Eye (tissue), 1 donor: ENCODE measurements around the gene NDUFAF2.

Experiments used
- DNase-seq: peaks from one replicate; pipeline ENCODE4 v3.0.0-alpha.2; 2015

NDUFAF2 gene

GRCh38 chr5:61132559-61132958, 187.6 kb downstream of the NDUFAF2 start:
- no peak for DNase-seq

- no peak for DNase-seq
Measured at GRCh38 chr5:61137835-61138234, 192.8 kb downstream of the NDUFAF2 start.

- no peak for DNase-seq
Measured at GRCh38 chr5:61139094-61139873, 194.3 kb downstream of the NDUFAF2 start.

GRCh38 chr5:61139931-61140330, 194.9 kb downstream of the NDUFAF2 start:
- no peak for DNase-seq

- peak; percentile 21 for DNase-seq
Measured at GRCh38 chr5:61141801-61142200, 196.8 kb downstream of the NDUFAF2 start.

GRCh38 chr5:61142391-61142790, 197.4 kb downstream of the NDUFAF2 start:
- DNase-seq, result peak; percentile 28

GRCh38 chr5:61142811-61143210, 197.8 kb downstream of the NDUFAF2 start:
- no peak for DNase-seq

GRCh38 chr5:61148515-61148914, 203.5 kb downstream of the NDUFAF2 start:
- DNase-seq, result no peak

GRCh38 chr5:61151893-61152292, 206.9 kb downstream of the NDUFAF2 start:
- DNase-seq, result no peak

- no peak for DNase-seq
Measured at GRCh38 chr5:61159070-61159469, 214.1 kb downstream of the NDUFAF2 start.

- no peak for DNase-seq
Measured at GRCh38 chr5:61159836-61160235, 214.8 kb downstream of the NDUFAF2 start.

GRCh38 chr5:61160497-61160896, 215.5 kb downstream of the NDUFAF2 start:
- DNase-seq, result no peak

- peak; percentile 96 for DNase-seq
Measured at GRCh38 chr5:61162010-61162831, 217.2 kb downstream of the NDUFAF2 start, which contains the start of gene SMIM15. SMIM15 (minus strand) TSS chr5:61162468; CDS start chr5:61160171, 2,297 bp downstream.

GRCh38 chr5:61162832-61163567, 218.0 kb downstream of the NDUFAF2 start:
- no peak for DNase-seq

GRCh38 chr5:61163905-61164304, 218.9 kb downstream of the NDUFAF2 start:
- no peak for DNase-seq

- peak; percentile 31 for DNase-seq
Measured at GRCh38 chr5:61167382-61167781, 222.4 kb downstream of the NDUFAF2 start.

- no peak for DNase-seq
Measured at GRCh38 chr5:61168951-61169350, 223.9 kb downstream of the NDUFAF2 start.

GRCh38 chr5:61171479-61171878, 226.5 kb downstream of the NDUFAF2 start:
- no peak for DNase-seq

GRCh38 chr5:61176631-61177030, 231.6 kb downstream of the NDUFAF2 start:
- no peak for DNase-seq

GRCh38 chr5:61177070-61177469, 232.1 kb downstream of the NDUFAF2 start:
- DNase-seq, result no peak

GRCh38 chr5:61177716-61178115, 232.7 kb downstream of the NDUFAF2 start:
- DNase-seq, result no peak

GRCh38 chr5:61178702-61179101, 233.7 kb downstream of the NDUFAF2 start:
- no peak for DNase-seq

GRCh38 chr5:61180886-61181285, 235.9 kb downstream of the NDUFAF2 start:
- DNase-seq, result no peak
